GM18502 (cell line): Measurements from ENCODE around the gene BIRC6.
A peak's percentile ranks its signal among the peaks of the same experiment; 100 is the strongest.
"Not testable (repeated sequence)": the region's sequence is repeated elsewhere in the genome, so short reads cannot be mapped to it uniquely, and the experiment has no call there.

ENCODE experiments used
- ATAC-seq: cut with Tn5 transposase; IDR thresholded peaks from one replicate; pipeline ENCODE4 v1.9.1; 2021; ENCODE audit warnings: mild to moderate bottlenecking; ENCODE audit not compliant: unreplicated experiment, poor library complexity

BIRC6 gene

GRCh38 chr2:32356681-32357317 lies at the start of gene BIRC6:
Gene BIRC6, plus strand, starts transcription at chr2:32357023. Its CDS starts 139 bp downstream, at chr2:32357162.
- peak; percentile 89 for ATAC-seq

- no peak for ATAC-seq
Observed at GRCh38 chr2:32310577-32310976, 46.2 kb upstream of the BIRC6 start.

GRCh38 chr2:32314886-32315285 lies 41.9 kb upstream of the BIRC6 start:
- no peak for ATAC-seq

GRCh38 chr2:32328679-32329078 lies 28.1 kb upstream of the BIRC6 start:
- ATAC-seq = not testable (repeated sequence)

GRCh38 chr2:32329180-32329980 lies 27.4 kb upstream of the BIRC6 start:
- not testable (repeated sequence) for ATAC-seq

GRCh38 chr2:32330136-32330535 lies 26.7 kb upstream of the BIRC6 start:
- ATAC-seq = no peak

- ATAC-seq = no peak
Observed at GRCh38 chr2:32342801-32343200, 14.0 kb upstream of the BIRC6 start.

- ATAC-seq = not testable (repeated sequence)
Observed at GRCh38 chr2:32350797-32351196, 6.0 kb upstream of the BIRC6 start.

- no peak for ATAC-seq
Observed at GRCh38 chr2:32355976-32356680, 695 bp upstream of the BIRC6 start.

GRCh38 chr2:32357318-32358110 lies 691 bp downstream of the BIRC6 start:
- peak; percentile 16 for ATAC-seq

- ATAC-seq = no peak
Observed at GRCh38 chr2:32358111-32358482, 1.3 kb downstream of the BIRC6 start.

- no peak for ATAC-seq
Observed at GRCh38 chr2:32360416-32360815, 3.6 kb downstream of the BIRC6 start.

GRCh38 chr2:32362997-32363396 lies 6.2 kb downstream of the BIRC6 start:
- ATAC-seq = not testable (repeated sequence)

- no peak for ATAC-seq
Observed at GRCh38 chr2:32363597-32363996, 6.8 kb downstream of the BIRC6 start.

GRCh38 chr2:32364290-32364689 lies 7.5 kb downstream of the BIRC6 start:
- not testable (repeated sequence) for ATAC-seq

GRCh38 chr2:32365679-32366078 lies 8.9 kb downstream of the BIRC6 start:
- not testable (repeated sequence) for ATAC-seq

GRCh38 chr2:32366595-32366994 lies 9.8 kb downstream of the BIRC6 start:
- ATAC-seq = no peak

GRCh38 chr2:32369222-32369621 lies 12.4 kb downstream of the BIRC6 start:
- no peak for ATAC-seq

GRCh38 chr2:32370942-32371341 lies 14.1 kb downstream of the BIRC6 start:
- not testable (repeated sequence) for ATAC-seq

- no peak for ATAC-seq
Observed at GRCh38 chr2:32372519-32373182, 15.8 kb downstream of the BIRC6 start.
